Lung (tissue), 12 donors: Measurements from ENCODE around the gene VGLL4. TPM values are rescaled to one million over a fixed set of nuclear protein-coding genes. Genes with fewer than 3 reads are reported as not detected.
A peak's percentile ranks its signal among the peaks of the same experiment; 100 is the strongest.

Experiments used
- ATAC-seq: fragments of 200-7000 bp; cut with Tn5 transposase; one replicate; pipeline ENCODE4 v1.9.1; 2020; ENCODE audit warnings: moderate number of reproducible peaks; ENCODE audit not compliant: insufficient read depth, low FRiP score
- DNase-seq, 3 donors: peaks; one replicate each; pipeline ENCODE4 v3.0.0-alpha.2; 2013 to 2017
- H3K27ac ChIP-seq, 2 donors: one replicate each; pipeline ENCODE4 v1.5.1; 2013; ENCODE audit warnings: mild to moderate bottlenecking in 2 of 2, moderate library complexity in 2 of 2, control low read depth in 1 of 2, inconsistent platforms in 1 of 2, low read depth in 1 of 2, low read length in 1 of 2
- H3K27me3 ChIP-seq, 3 donors: one replicate each; pipeline ENCODE4 v1.5.1; 2013; ENCODE audit warnings: low read length in 2 of 3; ENCODE audit not compliant: control insufficient read depth in 3 of 3, insufficient read depth in 3 of 3
- H3K36me3 ChIP-seq, 4 donors: one replicate each; pipeline ENCODE4 v1.5.1; 2013; ENCODE audit warnings: low read length in 4 of 4, mild to moderate bottlenecking in 1 of 4, moderate library complexity in 1 of 4; ENCODE audit not compliant: control insufficient read depth in 4 of 4, insufficient read depth in 4 of 4
- H3K4me1 ChIP-seq, 5 donors: one replicate each; pipeline ENCODE4 v1.5.1; 2013; ENCODE audit warnings: low read length in 5 of 5, mild to moderate bottlenecking in 2 of 5, moderate library complexity in 1 of 5; ENCODE audit not compliant: control insufficient read depth in 5 of 5, insufficient read depth in 5 of 5
- H3K4me3 ChIP-seq: one replicate; pipeline ENCODE4 v1.5.1; 2013; ENCODE audit warnings: mild to moderate bottlenecking, control low read depth, moderate library complexity
- H3K9ac ChIP-seq, 2 donors: one replicate each; pipeline ENCODE4 v1.5.1; 2013; ENCODE audit warnings: low read length in 2 of 2, control low read depth in 1 of 2; ENCODE audit not compliant: insufficient read depth in 1 of 2
- H3K9me3 ChIP-seq, 4 donors: one replicate each; pipeline ENCODE4 v1.5.1; 2013; ENCODE audit warnings: low read length in 3 of 4, mild to moderate bottlenecking in 1 of 4, moderate library complexity in 1 of 4; ENCODE audit not compliant: control insufficient read depth in 4 of 4, insufficient read depth in 3 of 4
- WGBS, 2 donors: extraction: QIAGEN DNeasy Blood & Tissue Kit; methylation state at CpG; one replicate each; pipeline ENCODE4 v1.1.7; 2013; 5-methylcytosine and 5-hydroxymethylcytosine counted together
- polyA plus RNA-seq, 2 donors: library from polyadenylated mRNA; stranded (reverse); fragments of 200-250 nt; gene quantifications; one replicate each; pipeline ENCODE4 v1.2.1, GENCODE V29; 2013
- total RNA-seq, 2 donors: library from RNA; depleted of rRNA in 1 of 2; stranded (reverse); fragments of >200 nt in 1 of 2; gene quantifications; one replicate each; pipeline ENCODE4 v1.2.1, GENCODE V29; 2014 to 2021
- TF ChIP-seq, protein P1 (sequence below): IDR thresholded peaks from 2 replicates; pipeline ENCODE4 v1.5.1; 2012; ENCODE audit warnings: mild to moderate bottlenecking; ENCODE audit errors: control extremely low read depth, extremely low read depth
- donor health status: control.
- donor health status: control.
- donor health status: Bipolar disorder and iron deficiency.
- donor health status: healthy.
- donor health status: DM: yes; HTN: yes; CAD: no.

The VGLL4 gene
- total and polyA plus RNA-seq, 4 donors, result 30.5 to 94.1 (median 39.3) TPM

DNA sequence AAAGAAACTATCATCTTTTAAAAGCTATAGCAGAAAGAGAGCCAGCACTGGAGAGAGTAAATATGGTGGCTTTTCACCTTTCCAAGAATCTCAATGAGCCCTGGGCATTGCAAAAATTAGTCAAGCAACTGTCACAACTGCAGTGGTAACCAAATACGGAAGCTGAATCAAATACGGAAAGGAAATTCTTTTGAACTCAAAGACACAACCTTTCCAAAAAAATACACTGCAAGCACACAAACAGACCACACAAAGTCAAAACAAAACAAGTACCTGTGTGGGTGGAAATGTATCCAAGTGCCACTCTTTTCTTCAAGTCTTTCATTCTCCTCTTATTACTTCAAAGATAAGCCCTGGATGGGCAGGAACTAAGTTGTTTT, 17.6 kb downstream of the VGLL4 start:
- H3K27ac ChIP-seq, result no peak overlapping the region

GRCh38 chr3:11625376-11626083, 18.2 kb downstream of the VGLL4 start:
- DNase-seq, result no peak
- H3K9ac ChIP-seq, result no peak overlapping the region
- no peaks in the 10 kb centered on the region for H3K27me3 ChIP-seq
- WGBS, 2 donors, result 87 to 92% methylated on average over 5 of the region's 5 CpGs
- H3K36me3 ChIP-seq, result no peaks in the 10 kb centered on the region
- ATAC-seq, result no peak
- TF ChIP-seq, protein P1, sequence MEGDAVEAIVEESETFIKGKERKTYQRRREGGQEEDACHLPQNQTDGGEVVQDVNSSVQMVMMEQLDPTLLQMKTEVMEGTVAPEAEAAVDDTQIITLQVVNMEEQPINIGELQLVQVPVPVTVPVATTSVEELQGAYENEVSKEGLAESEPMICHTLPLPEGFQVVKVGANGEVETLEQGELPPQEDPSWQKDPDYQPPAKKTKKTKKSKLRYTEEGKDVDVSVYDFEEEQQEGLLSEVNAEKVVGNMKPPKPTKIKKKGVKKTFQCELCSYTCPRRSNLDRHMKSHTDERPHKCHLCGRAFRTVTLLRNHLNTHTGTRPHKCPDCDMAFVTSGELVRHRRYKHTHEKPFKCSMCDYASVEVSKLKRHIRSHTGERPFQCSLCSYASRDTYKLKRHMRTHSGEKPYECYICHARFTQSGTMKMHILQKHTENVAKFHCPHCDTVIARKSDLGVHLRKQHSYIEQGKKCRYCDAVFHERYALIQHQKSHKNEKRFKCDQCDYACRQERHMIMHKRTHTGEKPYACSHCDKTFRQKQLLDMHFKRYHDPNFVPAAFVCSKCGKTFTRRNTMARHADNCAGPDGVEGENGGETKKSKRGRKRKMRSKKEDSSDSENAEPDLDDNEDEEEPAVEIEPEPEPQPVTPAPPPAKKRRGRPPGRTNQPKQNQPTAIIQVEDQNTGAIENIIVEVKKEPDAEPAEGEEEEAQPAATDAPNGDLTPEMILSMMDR, result no peak
- H3K4me3 ChIP-seq, result no peak overlapping the region
- H3K4me1 ChIP-seq, result peaks cover 4 to 42% (median 10%) of the 10 kb centered on the region in 5 donors
- H3K27ac ChIP-seq, result no peak overlapping the region
- no peaks in the 10 kb centered on the region for H3K9me3 ChIP-seq

More for the DNA sequence above, 17.6 kb downstream of the VGLL4 start:
- 21 to 33% methylated on average over 2 of the region's 2 CpGs for WGBS, 2 donors
- Histone ChIP-seq H3K4me3 (no peak overlapping the region), H3K9me3 (no peaks in the 10 kb centered on the region), H3K36me3 (no peaks in the 10 kb centered on the region), H3K9ac (no peak overlapping the region), H3K4me1 (peaks cover 6 to 40% (median 10%) of the 10 kb centered on the region in 5 donors), H3K27me3 (no peaks in the 10 kb centered on the region)
- TF ChIP-seq, protein P1, result no peak
- no peak for DNase-seq
- ATAC-seq, result no peak

GRCh38 chr3:11624704-11625375, 18.9 kb downstream of the VGLL4 start:
- H3K9ac ChIP-seq, result peak overlapping the region in 1 of 2 donors; percentile 19
- no peak overlapping the region for H3K4me3 ChIP-seq
- no peaks in the 10 kb centered on the region for H3K9me3 ChIP-seq
- ATAC-seq (no peak), DNase-seq (no peak)
- peaks cover 9 to 49% (median 14%) of the 10 kb centered on the region in 5 donors for H3K4me1 ChIP-seq
- TF ChIP-seq, protein P1, result no peak
- no peaks in the 10 kb centered on the region for H3K36me3 ChIP-seq
- H3K27ac ChIP-seq, result no peak overlapping the region
- 82 to 87% methylated on average over 7 of the region's 7 CpGs for WGBS, 2 donors
- H3K27me3 ChIP-seq, result no peaks in the 10 kb centered on the region
